GM18519 (cell line): ENCODE measurements around the gene CDC45.
A peak's percentile ranks its signal among the peaks of the same experiment; 100 is the strongest.

Source experiments
- ATAC-seq: cut with Tn5 transposase; IDR thresholded peaks from one replicate; pipeline ENCODE4 v1.9.1; 2021; ENCODE audit warnings: mild to moderate bottlenecking, moderate library complexity; ENCODE audit not compliant: unreplicated experiment, low FRiP score

Gene CDC45

GRCh38 chr22:19448076-19448607 is 31.6 kb upstream of the CDC45 start:
- peak; percentile 24 for ATAC-seq

GRCh38 chr22:19448739-19449421 is 30.8 kb upstream of the CDC45 start:
- no peak for ATAC-seq

- ATAC-seq = no peak
These were observed 30.3 kb upstream of the CDC45 start for GRCh38 chr22:19449422-19449767.

GRCh38 chr22:19450363-19451175 is 29.2 kb upstream of the CDC45 start:
- no peak for ATAC-seq

GRCh38 chr22:19451570-19451969 is 28.1 kb upstream of the CDC45 start:
- no peak for ATAC-seq

GRCh38 chr22:19453718-19454117 is 26.0 kb upstream of the CDC45 start:
- no peak for ATAC-seq

- ATAC-seq = no peak
These were observed 25.6 kb upstream of the CDC45 start for GRCh38 chr22:19454156-19454555.

- no peak for ATAC-seq
These were observed 24.7 kb upstream of the CDC45 start for GRCh38 chr22:19455033-19455432.

GRCh38 chr22:19455585-19456370 is 23.9 kb upstream of the CDC45 start:
- no peak for ATAC-seq

GRCh38 chr22:19456541-19456940 is 23.2 kb upstream of the CDC45 start:
- no peak for ATAC-seq

GRCh38 chr22:19457828-19458428 is 21.8 kb upstream of the CDC45 start:
- no peak for ATAC-seq

GRCh38 chr22:19460036-19460435 is 19.7 kb upstream of the CDC45 start:
- ATAC-seq = no peak

GRCh38 chr22:19461506-19461905 is 18.2 kb upstream of the CDC45 start:
- ATAC-seq = no peak

- ATAC-seq = no peak
These were observed 16.7 kb upstream of the CDC45 start for GRCh38 chr22:19463008-19463407.

GRCh38 chr22:19463491-19464469 is 15.9 kb upstream of the CDC45 start:
- ATAC-seq = no peak

GRCh38 chr22:19464546-19464945 is 15.2 kb upstream of the CDC45 start:
- no peak for ATAC-seq

- no peak for ATAC-seq
These were observed 14.7 kb upstream of the CDC45 start for GRCh38 chr22:19464975-19465374.

GRCh38 chr22:19466126-19466716 is 13.5 kb upstream of the CDC45 start:
- no peak for ATAC-seq
